ENCODE measurements around the gene MED16. TPM values are rescaled to one million over a fixed set of nuclear protein-coding genes. Genes with fewer than 3 reads are reported as not detected.

MED16 gene
- total RNA-seq, 1 experiment from 2014 or later, result 66.9 TPM

DNA sequence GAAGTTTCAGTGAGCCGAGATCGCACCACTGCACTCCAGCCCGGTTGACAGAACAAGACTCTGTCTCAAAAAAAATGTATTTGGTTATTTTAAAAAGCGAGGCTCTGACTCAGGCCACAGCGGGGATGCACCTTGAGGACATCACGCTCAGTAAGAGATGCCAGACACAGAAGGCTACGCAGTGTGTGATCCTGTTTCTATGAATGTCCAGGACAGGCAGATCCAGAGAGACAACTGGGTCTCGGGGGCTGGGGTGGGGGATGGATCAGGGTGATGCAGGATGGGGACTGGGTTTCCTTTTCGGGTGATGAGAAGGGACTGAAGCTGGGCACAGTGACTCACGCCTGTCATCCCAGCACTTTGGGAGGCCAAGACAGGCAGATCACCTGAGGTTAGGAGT, 5.4 kb downstream of the MED16 start (continued):
- TF ChIP-seq, protein P1, sequence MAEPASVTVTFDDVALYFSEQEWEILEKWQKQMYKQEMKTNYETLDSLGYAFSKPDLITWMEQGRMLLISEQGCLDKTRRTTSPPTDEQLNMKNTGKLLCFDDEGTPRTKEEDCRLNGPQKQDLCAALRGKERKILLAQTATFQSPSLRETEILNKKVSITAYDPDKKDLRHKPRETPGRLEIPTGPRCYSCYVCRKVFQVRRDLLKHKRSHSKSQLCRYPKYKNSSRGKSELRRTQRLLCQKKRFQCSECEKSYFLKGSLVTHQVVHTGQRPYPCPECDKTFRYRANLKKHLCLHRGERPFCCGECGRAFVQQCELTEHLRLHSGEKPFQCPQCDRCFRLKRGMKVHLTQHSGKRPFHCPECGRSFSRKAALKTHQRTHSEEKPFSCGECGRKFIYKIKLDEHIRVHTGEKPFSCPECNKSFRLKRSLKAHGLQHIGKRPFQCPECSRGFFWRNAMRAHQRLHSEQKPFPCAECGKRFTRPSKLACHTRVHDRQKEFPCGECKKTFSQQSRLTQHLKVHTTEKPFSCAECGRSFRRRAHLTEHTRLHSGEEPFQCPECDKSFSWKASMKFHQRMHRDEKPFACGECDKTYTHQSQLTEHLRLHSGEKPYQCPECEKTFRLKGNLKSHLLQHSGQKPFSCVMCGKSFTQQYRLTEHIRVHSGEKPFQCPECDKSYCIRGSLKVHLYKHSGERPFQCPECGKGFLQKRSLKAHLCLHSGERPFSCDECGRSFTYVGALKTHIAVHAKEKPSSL (CRISPR knock-in tag; conservative IDR thresholded peaks at IDR 0.05), result no peak
- TF ChIP-seq CBFB (CRISPR knock-in tag; IDR thresholded peaks at IDR 0.05; ENCODE audit: low read depth) (no peak), CREB1 (CRISPR knock-in tag; IDR thresholded peaks at IDR 0.05) (no peak)

DNA sequence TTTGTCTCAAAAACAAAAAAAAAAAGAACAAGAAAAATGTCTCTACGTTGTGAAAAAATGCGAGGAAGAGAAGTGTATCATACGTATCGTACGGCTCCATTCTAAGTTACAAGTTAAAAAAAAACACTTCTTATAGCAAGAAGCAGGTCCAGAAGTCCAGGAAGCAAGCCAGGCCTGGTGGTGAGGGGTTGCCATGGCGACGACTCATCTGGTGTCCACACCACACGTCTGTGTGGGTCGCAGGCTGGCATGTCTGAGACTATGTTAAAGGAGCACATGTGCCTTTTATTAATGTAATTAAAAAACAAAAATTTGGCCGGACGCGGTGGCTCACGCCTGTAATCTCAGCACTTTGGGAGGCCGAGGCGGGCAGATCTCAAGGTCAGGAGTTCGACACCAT, 5.9 kb downstream of the MED16 start:
- H3K27ac Mint-ChIP-seq, result no peak overlapping the region
- TF ChIP-seq ZNF232 (CRISPR knock-in tag; IDR thresholded peaks at IDR 0.05), result no peak
- TF ChIP-seq, protein P2, sequence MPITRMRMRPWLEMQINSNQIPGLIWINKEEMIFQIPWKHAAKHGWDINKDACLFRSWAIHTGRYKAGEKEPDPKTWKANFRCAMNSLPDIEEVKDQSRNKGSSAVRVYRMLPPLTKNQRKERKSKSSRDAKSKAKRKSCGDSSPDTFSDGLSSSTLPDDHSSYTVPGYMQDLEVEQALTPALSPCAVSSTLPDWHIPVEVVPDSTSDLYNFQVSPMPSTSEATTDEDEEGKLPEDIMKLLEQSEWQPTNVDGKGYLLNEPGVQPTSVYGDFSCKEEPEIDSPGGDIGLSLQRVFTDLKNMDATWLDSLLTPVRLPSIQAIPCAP (CRISPR knock-in tag; IDR thresholded peaks at IDR 0.05), result no peak
- no peaks in the 10 kb centered on the region for H3K27me3 Mint-ChIP-seq (ENCODE audit: low read depth)
- ChIA-PET POLR2A (no interaction called here), CTCF (no interaction called here)
- H3K36me3 Mint-ChIP-seq, result peaks cover 4% of the 10 kb centered on the region
- no peaks in the 10 kb centered on the region for H3K9me3 Mint-ChIP-seq
- DNase-seq (ENCODE audit: low spot score), result no peak
- H3K4me3 Mint-ChIP-seq, result no peak overlapping the region
- no peaks in the 10 kb centered on the region for H3K4me1 Mint-ChIP-seq
- no peak for ATAC-seq

DNA sequence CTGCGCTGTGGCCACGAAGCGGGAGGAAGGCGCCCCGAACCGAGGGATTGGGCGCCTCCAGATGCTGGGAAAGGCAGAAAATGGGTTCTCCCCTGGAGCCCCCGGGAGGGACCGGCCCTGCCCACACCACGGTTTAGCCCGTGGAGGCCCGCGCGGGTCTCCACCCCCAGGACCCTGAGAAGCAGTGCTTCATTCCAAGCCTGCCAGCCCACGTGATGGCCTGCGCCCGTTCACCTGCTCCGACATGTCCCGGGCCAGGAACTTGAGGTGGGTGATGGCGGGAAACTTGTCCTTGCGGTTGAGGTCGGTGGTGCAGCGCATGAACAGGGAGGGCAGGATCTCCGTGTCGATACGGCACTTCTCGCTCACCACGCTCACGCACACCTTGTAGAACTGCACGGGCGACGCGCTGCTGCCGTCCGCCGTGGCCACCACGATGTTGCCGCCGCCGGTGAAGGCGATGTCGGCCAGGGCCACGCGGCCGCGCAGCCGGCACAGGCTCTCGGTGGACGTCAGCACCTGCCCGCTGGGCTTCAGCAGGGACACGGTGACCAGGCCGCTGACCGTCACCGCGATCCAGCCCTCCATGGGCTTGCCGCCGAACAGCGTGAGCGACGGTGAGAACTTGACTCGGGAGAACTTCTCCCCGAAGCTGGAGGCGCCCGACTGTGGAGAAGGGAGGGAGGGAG, 7.3 kb downstream of the MED16 start:
- Mint-ChIP-seq H3K9me3 (no peaks in the 10 kb centered on the region), H3K36me3 (peaks cover 18% of the 10 kb centered on the region), H3K27me3 (ENCODE audit: low read depth) (no peaks in the 10 kb centered on the region), H3K27ac (no peak overlapping the region), H3K4me3 (no peak overlapping the region), H3K4me1 (no peaks in the 10 kb centered on the region)
- DNase-seq (ENCODE audit: low spot score) (no peak), ATAC-seq (no peak)
- CTCF ChIA-PET, result no interaction called here
- POLR2A ChIA-PET, result no interaction called here
- TF ChIP-seq RELA (CRISPR knock-in tag; IDR thresholded peaks at IDR 0.05; ENCODE audit: borderline replicate concordance), result 0 out of 2 replicates have a peak, but pooled peaks have one; percentile 41
- no peak for TF ChIP-seq CREM (CRISPR knock-in tag; IDR thresholded peaks at IDR 0.05)

DNA sequence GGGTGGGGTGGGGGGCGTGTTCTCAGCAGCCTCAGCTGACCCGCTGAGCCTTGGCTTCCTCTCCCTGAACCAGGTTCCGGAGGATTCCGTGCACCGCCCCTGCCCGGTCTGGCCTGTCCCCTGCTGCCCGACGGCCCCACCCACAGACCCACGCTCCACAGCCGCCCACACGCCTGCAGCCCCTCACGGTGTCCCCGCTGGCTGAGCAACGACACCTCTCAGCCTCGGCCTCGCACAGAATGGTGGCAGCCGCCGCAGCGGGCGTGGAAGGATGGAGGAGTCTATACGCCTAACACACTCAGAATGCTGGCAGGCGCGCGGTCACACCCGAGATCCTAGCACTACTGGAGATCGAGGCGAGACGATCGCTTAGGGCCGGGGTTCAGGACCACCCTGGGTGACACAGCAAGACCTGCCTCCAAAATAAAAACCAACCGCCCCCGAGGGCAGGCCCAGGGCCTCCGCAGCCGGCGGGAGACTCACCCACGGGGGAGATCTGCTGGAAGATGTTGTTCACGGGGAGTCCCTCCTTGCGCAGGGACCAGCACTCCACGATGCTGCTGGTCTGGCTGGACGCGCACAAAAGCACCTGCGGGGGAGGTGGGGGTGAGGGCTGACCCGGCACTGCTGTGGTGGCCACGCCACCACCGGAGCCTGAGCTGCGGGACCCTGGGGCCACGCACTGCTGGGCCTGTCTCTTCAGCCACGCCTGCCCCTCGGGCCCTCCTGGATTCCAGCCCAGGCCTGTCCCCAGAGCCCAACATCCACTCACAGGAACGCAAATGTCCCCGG, 8.4 kb downstream of the MED16 start:
- H3K36me3 Mint-ChIP-seq, result peaks cover 18% of the 10 kb centered on the region
- ATAC-seq (no peak), DNase-seq (ENCODE audit: low spot score) (no peak)
- POLR2A ChIA-PET, result no interaction called here
- TF ChIP-seq JUN (CRISPR knock-in tag; IDR thresholded peaks at IDR 0.05) (no peak), ZNF396 (CRISPR knock-in tag; IDR thresholded peaks at IDR 0.05; ENCODE audit: borderline replicate concordance) (no peak), GRHL2 (CRISPR knock-in tag; IDR thresholded peaks at IDR 0.05; ENCODE audit: insufficient replicate concordance, severe bottlenecking) (no peak), ZBTB21 (CRISPR knock-in tag; IDR thresholded peaks at IDR 0.05; ENCODE audit: borderline replicate concordance) (no peak), TP53 (CRISPR knock-in tag; IDR thresholded peaks at IDR 0.05) (no peak), SMAD4 (CRISPR knock-in tag; IDR thresholded peaks at IDR 0.05) (no peak)
- TF ChIP-seq, protein P3, sequence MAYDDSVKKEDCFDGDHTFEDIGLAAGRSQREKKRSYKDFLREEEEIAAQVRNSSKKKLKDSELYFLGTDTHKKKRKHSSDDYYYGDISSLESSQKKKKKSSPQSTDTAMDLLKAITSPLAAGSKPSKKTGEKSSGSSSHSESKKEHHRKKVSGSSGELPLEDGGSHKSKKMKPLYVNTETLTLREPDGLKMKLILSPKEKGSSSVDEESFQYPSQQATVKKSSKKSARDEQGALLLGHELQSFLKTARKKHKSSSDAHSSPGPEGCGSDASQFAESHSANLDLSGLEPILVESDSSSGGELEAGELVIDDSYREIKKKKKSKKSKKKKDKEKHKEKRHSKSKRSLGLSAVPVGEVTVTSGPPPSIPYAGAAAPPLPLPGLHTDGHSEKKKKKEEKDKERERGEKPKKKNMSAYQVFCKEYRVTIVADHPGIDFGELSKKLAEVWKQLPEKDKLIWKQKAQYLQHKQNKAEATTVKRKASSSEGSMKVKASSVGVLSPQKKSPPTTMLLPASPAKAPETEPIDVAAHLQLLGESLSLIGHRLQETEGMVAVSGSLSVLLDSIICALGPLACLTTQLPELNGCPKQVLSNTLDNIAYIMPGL (CRISPR knock-in tag; IDR thresholded peaks at IDR 0.05), result no peak
- no peaks in the 10 kb centered on the region for H3K4me1 Mint-ChIP-seq
- CTCF ChIA-PET, result no interaction called here
- H3K27ac Mint-ChIP-seq, result no peak overlapping the region
- H3K9me3 Mint-ChIP-seq, result no peaks in the 10 kb centered on the region
- H3K27me3 Mint-ChIP-seq (ENCODE audit: low read depth), result no peaks in the 10 kb centered on the region
- no peak overlapping the region for H3K4me3 Mint-ChIP-seq

Measured in WTC11 (cell line).